ENCODE results near the gene TTC39C.
"Not testable (repeated sequence)": the region's sequence is repeated elsewhere in the genome, so short reads cannot be mapped to it uniquely, and the experiment has no call there.

TTC39C gene

GRCh38 chr18:24055009-24055804 lies 40.7 kb downstream of the TTC39C start:
- DNase-seq = no peak

- no peak for DNase-seq
Observed at GRCh38 chr18:24055878-24056277, 41.3 kb downstream of the TTC39C start.

- no peak for DNase-seq
Observed at GRCh38 chr18:24056506-24056905, 42.0 kb downstream of the TTC39C start.

DNA sequence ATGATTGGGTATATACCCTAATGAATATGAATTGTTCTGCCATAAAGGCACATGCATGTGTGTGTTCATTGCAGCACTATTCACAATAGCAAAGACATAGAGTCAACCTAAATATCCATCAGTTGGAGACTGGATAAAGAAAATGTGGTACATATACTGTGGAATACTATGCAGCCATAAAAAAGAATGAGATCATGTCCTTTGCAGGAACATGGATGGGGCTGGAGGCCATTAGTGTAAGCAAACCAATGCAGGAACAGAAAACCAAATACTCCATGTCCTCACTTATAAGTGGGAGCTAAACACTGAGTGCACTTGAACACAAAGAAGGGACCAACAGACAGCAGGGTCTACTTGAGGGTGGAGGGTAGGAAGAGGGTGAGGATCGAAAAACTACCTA lies 43.2 kb downstream of the TTC39C start:
- DNase-seq = no peak

DNA sequence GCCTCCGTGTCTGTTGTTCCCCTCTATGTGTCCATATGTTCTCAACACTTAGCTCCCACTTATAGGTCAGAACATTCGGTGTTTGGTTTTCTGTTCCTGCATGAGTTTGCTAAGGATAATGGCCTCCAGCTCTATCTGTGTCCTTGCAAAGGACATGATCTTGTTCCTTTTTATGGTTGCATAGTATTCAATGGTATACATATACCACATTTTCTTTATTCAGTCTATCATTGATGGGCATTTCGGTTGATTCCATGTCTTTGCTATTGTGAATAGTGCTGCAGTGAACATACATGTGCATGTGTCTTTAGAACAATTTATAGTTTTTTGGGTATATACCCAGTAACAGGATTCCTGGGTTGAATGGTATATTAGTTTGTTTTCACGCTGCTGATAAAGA lies 44.8 kb downstream of the TTC39C start:
- DNase-seq = not testable (repeated sequence)

DNA sequence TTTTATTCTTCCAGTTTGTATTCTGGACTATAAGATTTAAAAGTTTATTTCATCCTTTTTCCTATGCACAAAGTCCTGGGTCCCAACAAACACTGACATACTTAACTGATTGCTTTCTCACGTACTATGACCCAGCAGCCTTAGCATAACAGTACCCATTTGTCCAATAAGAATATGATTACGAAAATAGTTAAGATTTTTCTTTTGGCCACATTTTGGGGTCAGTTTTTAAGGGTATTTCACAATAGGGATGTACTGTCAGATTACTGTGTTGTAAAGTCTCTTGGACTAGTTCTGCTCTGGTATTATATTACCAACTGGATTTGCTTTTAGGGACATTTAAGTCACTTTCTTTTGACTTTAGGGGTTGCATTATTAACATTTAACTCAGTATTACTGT lies 46.1 kb downstream of the TTC39C start:
- no peak for DNase-seq

DNA sequence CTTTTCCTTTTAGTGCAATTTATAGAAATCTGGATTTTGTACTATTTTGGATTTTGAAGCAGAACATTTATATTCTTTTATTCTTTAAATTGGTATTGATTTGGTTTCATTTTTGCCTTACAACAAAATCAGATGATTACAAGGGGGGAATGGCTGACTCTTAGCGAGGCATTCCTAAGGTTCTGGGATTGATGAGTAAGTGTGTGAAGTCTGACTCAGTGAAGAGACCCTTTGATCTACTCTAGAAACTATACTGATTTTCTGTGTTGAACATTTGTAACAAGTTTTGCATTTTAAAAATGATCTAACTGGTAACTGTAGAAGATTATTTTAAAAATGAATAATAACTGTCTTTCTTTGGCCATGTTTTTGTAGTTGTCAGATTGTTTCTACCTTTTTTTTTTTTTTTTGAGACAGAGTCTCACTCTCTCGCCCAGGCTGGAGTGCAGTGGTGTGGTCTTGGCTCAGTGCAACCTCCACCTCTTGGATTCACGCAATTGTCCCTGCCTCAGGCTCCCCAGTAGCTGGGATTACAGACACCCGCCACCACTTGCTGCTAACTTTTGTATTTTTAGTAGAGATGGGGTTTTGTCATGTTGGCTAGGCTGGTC lies 48.7 kb downstream of the TTC39C start:
- DNase-seq = no peak

- DNase-seq = no peak
Observed at GRCh38 chr18:24064391-24065100, 50.0 kb downstream of the TTC39C start.

DNA sequence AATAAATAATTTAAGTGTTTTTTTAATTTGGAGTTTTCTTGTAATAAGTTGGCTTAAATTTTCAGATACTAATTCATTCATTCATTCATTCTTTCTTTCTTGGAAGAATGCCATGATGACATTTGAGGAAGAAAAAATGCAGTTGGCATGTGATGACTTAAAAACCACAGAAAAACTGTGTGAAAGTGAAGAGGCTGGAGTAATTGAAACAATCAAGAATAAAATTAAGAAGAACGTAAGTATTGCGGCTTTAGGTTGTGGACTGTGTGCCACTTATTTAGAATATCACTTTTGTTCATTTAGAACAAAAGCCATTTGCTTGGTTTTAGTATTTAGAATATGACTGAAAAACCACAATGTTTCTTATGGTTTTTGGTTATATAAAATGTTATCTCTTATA lies 51.4 kb downstream of the TTC39C start:
- DNase-seq = no peak

- DNase-seq = peak; percentile 29
Observed at GRCh38 chr18:24068945-24069693, 54.6 kb downstream of the TTC39C start.

- no peak for DNase-seq
Observed at GRCh38 chr18:24071029-24071428, 56.5 kb downstream of the TTC39C start.

DNA sequence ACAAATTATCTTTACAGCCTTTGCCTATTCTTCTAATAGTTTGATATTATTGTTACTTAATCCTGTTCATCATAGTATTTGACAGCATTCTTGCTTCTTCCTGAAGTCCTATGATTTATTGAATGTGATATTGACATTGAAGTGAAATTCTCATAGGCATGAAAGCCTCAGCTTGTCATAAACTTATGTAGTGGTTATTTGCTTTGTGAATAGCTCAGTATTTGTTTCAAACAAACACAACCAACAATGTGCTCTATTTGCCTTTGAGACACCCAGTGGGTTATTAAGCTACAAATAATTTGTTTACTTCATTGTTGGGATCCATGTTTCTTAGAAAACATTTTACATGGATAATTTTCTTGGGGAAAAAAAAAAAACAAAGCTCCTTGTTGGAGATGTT lies 57.2 kb downstream of the TTC39C start:
- no peak for DNase-seq

DNA sequence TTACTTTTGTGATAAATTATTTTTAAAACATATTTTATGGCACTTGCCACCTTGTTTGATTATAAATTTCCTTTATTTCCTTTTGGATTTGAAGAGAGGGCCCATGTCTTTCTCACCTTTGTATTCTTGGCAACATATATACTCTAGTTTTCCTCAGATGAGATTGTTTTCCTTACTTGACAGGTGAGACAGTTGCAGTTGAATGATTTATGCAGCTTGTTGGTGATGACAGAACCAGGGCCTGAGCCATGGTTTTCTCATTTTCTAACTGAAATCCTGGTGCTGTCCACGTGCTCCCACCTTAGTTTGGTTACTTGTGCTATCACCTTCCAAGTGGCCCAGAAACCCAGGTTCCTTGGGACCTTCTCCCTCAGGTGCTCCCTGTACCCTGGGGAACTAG lies 58.2 kb downstream of the TTC39C start:
- no peak for DNase-seq

DNA sequence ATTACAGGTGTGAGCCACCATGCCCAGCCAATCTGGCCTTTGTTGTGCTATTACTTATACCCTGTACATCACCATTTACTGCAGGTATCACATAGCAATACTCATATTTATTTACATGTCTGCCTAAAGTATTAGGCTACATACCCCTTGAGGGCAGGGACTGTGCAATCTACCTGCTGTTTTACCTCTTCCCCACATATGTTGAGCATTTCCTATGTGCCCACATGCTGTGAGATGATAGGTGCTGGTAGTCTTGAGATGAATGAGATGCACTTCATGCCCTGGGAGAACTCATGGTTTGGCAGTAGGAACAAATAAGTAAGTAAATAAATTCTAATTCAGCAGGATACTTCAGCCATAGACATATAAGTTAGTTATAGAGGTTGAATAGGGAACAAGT lies 59.2 kb downstream of the TTC39C start:
- DNase-seq = no peak

DNA sequence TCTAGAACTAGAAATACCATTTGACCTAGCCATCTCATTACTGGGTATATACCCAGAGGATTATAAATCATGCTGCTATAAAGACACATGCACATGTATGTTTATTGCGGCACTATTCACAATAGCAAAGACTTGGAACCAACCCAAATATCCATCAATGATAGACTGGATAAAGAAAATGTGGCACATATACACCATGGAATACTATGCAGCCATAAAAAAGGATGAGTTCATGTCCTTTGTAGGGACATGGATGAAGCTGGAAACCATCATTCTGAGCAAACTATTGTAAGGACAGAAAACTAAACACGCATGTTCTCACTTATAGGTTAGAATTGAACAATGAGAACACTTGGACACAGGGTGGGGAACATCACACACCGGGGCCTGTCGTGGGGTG lies 60.2 kb downstream of the TTC39C start:
- not testable (repeated sequence) for DNase-seq

DNA sequence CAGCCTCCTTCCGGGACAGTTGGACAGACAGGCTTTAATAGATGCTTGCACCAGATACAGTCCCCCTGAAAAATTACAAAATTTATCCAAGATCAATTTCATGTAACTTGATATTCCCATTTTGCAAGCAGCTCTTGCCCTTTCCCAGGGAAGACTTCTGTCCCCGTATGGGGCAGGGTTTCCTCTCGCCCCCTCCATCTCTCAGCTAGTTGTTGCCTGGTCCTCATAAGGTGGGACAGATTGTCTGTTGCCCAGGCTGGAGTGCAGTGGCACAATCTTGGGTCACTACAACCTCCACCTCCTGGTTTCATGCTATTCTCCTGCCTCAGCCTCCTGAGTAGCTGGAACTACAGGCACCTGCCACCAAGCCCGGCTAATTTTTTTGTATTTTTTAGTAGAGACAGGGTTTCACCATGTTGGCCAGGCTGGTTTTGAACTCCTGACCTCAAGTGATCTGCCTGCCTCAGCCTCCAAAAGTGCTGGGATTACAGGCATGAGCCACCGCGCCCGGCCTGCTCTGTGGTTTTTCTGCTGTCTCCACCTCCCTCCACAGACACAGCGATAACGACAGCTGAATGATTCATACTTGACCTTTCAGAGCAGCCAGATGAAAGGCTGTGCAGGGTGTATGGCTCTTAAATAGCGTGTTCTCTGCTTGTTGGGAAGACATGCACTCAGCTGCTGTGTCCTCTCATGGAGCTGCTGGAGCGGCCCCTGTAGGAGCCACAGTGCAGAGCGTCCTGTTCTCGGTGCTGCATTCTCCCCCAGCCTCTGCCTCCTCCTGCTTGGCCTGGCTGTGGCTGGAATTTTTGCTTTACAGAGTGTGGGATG lies 61.4 kb downstream of the TTC39C start:
- peak; percentile 96 for DNase-seq

- DNase-seq = peak; percentile 87
Observed at GRCh38 chr18:24076950-24077349, 62.4 kb downstream of the TTC39C start.

DNA sequence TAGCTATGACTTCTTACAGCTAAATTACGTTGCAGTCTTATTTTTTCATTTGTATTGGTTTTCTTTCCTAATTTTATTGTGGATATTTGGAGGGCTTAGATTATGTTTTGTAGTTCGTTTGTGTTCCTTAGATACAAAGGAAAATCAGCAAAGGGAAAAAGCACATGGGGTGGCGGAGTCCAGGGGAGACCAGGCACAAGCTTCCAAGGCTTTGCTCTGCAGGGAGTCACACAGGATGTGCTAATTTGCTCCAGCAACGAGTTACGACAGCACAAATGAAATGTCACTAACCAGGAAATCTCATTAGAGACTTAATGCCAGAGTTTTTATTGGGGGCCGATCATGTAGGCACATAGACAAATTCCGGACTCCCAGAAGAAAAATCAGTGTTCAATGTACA lies 63.8 kb downstream of the TTC39C start:
- DNase-seq = no peak

DNA sequence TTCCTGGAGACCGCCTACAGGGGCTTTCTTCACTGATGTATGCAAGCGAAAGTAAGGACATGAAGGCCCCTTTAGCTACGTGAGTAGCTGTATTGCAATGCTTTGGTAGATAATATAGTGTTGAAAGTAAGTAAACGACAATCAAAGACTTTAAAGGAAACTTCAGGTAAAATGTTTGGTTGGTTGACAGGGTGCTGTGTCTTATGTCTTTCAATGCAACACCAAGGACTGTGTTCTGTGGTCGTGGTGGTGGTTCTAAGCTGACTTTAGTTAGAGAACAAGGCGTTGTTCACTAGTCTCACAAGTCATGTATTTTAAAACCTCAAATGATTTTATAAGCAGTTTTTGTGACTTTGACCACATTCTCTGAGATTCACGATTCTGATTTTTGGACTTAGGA lies 66.3 kb downstream of the TTC39C start:
- no peak for DNase-seq

GRCh38 chr18:24083550-24083949 lies 69.0 kb downstream of the TTC39C start:
- DNase-seq = no peak

- peak; percentile 92 for DNase-seq
Observed at GRCh38 chr18:24086082-24086481, 71.5 kb downstream of the TTC39C start.

DNA sequence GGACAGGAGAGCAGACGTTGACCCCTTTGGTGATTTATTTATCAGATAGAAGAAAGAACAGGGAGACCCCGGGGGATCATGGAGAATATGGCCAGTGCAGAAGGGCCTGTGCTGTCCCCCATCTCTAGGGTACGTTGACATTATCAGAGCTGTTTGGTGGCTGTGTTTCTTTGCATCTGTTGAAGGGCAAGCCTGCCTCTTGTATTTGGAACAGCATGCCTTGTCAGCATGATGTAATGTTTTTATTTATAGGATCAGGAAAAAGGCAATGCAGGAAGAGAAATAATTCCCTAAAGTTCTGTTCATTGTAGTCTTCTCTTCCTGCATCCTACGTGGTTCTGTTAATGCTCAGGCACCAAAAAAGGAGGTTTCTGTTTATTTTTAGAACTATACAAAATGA lies 74.5 kb downstream of the TTC39C start:
- peak; percentile 18 for DNase-seq

All from SHP77 treated with DMSO at 0.1 percent for 48 hours (cell line).